BJ (cell line): ENCODE data around the gene ABLIM1. TPM values are rescaled to one million over a fixed set of nuclear protein-coding genes. Genes with fewer than 3 reads are reported as not detected.

Experiments
- CTCF ChIA-PET: fragments of 350-600 bp; formaldehyde crosslinking; extraction: SDS; loops from one replicate; lab custom pipeline; 2021; ENCODE audit warnings: antibody characterized with exemption, inconsistent platforms; lab: Yijun Ruan, JAX
- POLR2A ChIA-PET: fragments of 300-600 bp; sonication (Branson Sonifier 250); formaldehyde crosslinking; extraction: SDS; loops from one replicate; lab custom pipeline; 2021; ENCODE audit warnings: antibody characterized with exemption; lab: Charles Lee
- DNase-seq: peaks from one replicate; pipeline ENCODE4 v3.0.0-alpha.2; 2011; ENCODE audit warnings: low read depth
- H3K27me3 ChIP-seq: 2 replicates; pipeline ENCODE4 v1.6.0; 2011; ENCODE audit warnings: low read length; ENCODE audit not compliant: control insufficient read depth, insufficient read depth
- H3K36me3 ChIP-seq: 2 replicates; pipeline ENCODE4 v1.5.1; 2011; ENCODE audit warnings: low read length; ENCODE audit not compliant: control insufficient read depth, insufficient read depth
- H3K4me3 ChIP-seq: 2 replicates; pipeline ENCODE4 v1.5.1; 2011; ENCODE audit warnings: low read depth, mild to moderate bottlenecking, control low read depth, low read length
- CTCF ChIP-seq: IDR thresholded peaks from 2 replicates; pipeline ENCODE4 v1.5.1; 2011; ENCODE audit warnings: low read depth, mild to moderate bottlenecking, control low read depth, inconsistent platforms, low read length, moderate library complexity; ENCODE audit not compliant: insufficient read depth
- polyA plus RNA-seq: library from polyadenylated mRNA; depleted of rRNA; stranded (reverse); fragments of >200 nt; gene quantifications from 2 replicates; pipeline ENCODE4 v1.2.3, GENCODE V29; 2011

ABLIM1 gene
- polyA plus RNA-seq, 1 experiment = 14.4 TPM

DNA sequence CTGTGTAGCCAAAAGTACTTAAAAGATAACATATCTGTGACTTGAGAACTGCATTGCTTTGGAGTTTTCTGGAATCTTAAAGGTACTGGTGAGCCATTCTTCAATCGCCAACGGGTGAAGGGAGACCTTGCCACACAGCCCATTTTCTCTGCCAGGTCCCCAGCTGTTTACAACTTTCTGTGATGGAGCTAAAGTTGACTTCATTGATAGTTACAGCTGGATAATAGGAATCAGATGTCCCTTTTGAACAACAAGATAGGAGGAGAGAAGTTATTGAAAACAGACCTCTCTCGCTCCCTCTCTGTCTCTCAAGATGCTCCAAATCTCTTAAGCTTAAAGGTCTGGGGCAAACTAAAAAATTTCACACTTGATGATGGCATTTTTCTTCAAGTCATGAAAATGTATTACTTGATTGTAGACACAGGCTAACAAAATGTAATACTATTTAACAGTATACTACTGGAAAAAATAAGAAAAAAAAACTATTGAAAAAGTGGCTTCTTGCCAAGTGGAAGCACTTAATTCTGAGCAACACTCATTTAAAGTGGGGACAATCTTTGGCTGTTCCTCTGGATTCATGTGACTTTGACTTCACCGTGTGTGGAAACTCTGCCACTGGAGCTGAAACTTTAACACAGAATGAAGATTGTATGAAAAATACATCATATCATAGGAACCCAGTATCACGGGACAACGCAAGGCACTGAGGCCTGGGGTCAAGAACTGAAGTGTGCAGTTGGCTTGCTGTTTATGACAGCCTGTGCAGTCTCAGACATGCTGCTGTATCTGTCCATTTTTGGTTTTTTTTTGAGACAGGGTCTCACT is 175.4 kb downstream of the ABLIM1 start:
- POLR2A ChIA-PET = no interaction called here
- Histone ChIP-seq H3K27me3 (no peaks in the 10 kb centered on the region; the same call in 1 of the 2 replicates), H3K4me3 (no peak overlapping the region), H3K36me3 (no peaks in the 10 kb centered on the region)
- CTCF ChIA-PET = interaction anchor here (0.6 to 2.3 kb wide), 4 partner anchors 10 to 179 kb away, joined by 3 to 11 read pairs (median 4); no protein-coding TSS in a partner anchor
- DNase-seq = no peak
- no peak for TF ChIP-seq CTCF

DNA sequence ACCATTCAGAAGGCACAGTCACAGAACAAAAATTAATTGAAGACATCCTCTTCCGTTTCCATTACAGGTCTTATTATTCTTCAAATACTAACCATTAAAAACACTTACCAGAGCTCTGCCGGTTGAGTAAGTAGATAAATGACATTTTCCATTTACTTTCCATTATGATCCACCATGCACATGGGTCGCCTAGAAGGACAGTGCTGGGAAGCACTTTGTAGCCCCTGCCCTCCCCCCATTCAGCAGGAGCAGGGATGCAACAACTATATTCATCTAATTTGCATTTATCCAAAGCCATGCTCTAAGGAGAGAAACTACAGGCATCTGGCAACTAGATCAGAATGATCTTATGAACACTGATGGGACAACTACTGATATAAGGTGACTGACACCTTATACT is 177.0 kb downstream of the ABLIM1 start:
- H3K27me3 ChIP-seq = no peaks in the 10 kb centered on the region; the same call in 1 of the 2 replicates
- ChIA-PET CTCF (interaction anchor here (2.3 kb wide), 1 partner anchor 10 kb away, joined by 11 read pairs; no protein-coding TSS in a partner anchor), POLR2A (no interaction called here)
- TF ChIP-seq CTCF = no peak
- H3K4me3 ChIP-seq = no peak overlapping the region
- H3K36me3 ChIP-seq = no peaks in the 10 kb centered on the region
- no peak for DNase-seq

GRCh38 chr10:114479836-114480235 is 178.2 kb downstream of the ABLIM1 start:
- H3K36me3 ChIP-seq = no peaks in the 10 kb centered on the region
- no peak for TF ChIP-seq CTCF
- no peak for DNase-seq
- ChIA-PET POLR2A (no interaction called here), CTCF (interaction anchor here (0.6 to 1.3 kb wide), 4 partner anchors 68 to 1092 kb away, joined by 3 to 4 read pairs (median 3); no protein-coding TSS in a partner anchor)
- no peak overlapping the region for H3K4me3 ChIP-seq
- no peaks in the 10 kb centered on the region; the same call in 1 of the 2 replicates for H3K27me3 ChIP-seq

GRCh38 chr10:114479307-114479706 is 178.8 kb downstream of the ABLIM1 start:
- Histone ChIP-seq H3K4me3 (no peak overlapping the region), H3K36me3 (no peaks in the 10 kb centered on the region), H3K27me3 (no peaks in the 10 kb centered on the region; the same call in 1 of the 2 replicates)
- POLR2A ChIA-PET = no interaction called here
- CTCF ChIA-PET = interaction anchor here (1.1 to 1.3 kb wide), 2 partner anchors 69 to 70 kb away, joined by 3 to 4 read pairs; no protein-coding TSS in a partner anchor
- no peak for DNase-seq
- TF ChIP-seq CTCF = no peak

DNA sequence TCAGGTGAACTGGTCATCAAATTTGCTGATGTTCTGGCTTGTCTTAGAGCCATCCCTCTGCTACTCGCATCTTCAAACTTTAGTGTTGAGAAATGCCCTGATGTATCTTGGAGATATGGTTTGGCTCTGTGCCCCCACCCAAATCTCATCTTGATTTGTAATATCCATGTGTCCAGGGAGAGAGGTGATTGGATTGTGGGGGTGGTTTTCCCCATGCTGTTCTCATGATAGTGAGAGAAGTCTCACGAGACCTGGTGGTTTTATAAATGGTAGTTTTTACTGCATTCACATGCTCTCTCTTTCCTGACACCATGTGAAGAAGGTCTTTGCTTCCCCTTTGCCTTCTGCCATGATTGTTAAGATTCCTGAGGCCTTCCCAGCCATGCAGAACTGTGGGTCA is 179.8 kb downstream of the ABLIM1 start:
- TF ChIP-seq CTCF = no peak
- H3K36me3 ChIP-seq = no peaks in the 10 kb centered on the region
- no peak overlapping the region for H3K4me3 ChIP-seq
- CTCF ChIA-PET = interaction anchor here (1.3 kb wide), 1 partner anchor 70 kb away, joined by 3 read pairs; no protein-coding TSS in a partner anchor
- DNase-seq = no peak
- POLR2A ChIA-PET = no interaction called here
- H3K27me3 ChIP-seq = no peaks in the 10 kb centered on the region
